ENCODE measurements around the gene SMIM23. TPM values are rescaled to one million over a fixed set of nuclear protein-coding genes. Genes with fewer than 3 reads are reported as not detected.

Gene SMIM23
- total RNA-seq, 1 experiment from 2014 or later, result not detected

DNA sequence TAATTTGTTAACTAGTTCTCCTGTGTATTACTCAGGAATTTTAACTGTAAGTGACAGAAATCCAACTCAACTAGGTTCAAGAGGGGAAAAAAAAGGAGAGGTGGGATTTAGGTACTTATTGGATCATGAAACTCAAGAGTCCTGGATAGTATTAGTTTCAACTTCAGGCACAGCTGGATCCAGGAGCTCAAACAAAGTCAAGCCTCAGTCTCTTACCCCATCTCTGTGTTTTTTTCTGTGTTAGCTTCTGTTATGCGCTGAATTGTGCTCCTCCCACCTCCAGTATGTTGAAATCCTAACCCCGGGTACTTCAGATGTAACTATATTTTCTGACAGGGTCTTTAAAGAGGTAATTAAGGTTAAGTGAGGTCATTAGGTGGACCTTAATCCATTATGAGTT lies 53.5 kb downstream of the SMIM23 start:
- H3F3A ChIP-seq (ENCODE audit: insufficient read depth, low read depth), result no peaks in the 10 kb centered on the region
- no peak overlapping the region for H3K4me2 ChIP-seq
- H3K4me3 ChIP-seq, result no peak overlapping the region
- no peak overlapping the region for H2AFZ ChIP-seq
- ChIA-PET POLR2A (ENCODE audit: unreplicated experiment) (no interaction called here), CTCF (no interaction called here)
- no peaks in the 10 kb centered on the region for H3K36me3 ChIP-seq (ENCODE audit: low read depth)
- H3K79me2 ChIP-seq (ENCODE audit: low read depth), result no peaks in the 10 kb centered on the region
- no peak for DNase-seq
- H3K27me3 ChIP-seq (ENCODE audit: insufficient read depth, low read depth), result no peaks in the 10 kb centered on the region
- BruUV-seq (replicated peaks), result no TSS peak
- intact Hi-C loops (cut with micrococcal nuclease; ENCODE audit: unreplicated experiment), result no loop called here
- no peak for TF ChIP-seq EZH2 (IDR thresholded peaks at IDR 0.05; ENCODE audit: low read depth)
- TF ChIP-seq, protein P1, sequence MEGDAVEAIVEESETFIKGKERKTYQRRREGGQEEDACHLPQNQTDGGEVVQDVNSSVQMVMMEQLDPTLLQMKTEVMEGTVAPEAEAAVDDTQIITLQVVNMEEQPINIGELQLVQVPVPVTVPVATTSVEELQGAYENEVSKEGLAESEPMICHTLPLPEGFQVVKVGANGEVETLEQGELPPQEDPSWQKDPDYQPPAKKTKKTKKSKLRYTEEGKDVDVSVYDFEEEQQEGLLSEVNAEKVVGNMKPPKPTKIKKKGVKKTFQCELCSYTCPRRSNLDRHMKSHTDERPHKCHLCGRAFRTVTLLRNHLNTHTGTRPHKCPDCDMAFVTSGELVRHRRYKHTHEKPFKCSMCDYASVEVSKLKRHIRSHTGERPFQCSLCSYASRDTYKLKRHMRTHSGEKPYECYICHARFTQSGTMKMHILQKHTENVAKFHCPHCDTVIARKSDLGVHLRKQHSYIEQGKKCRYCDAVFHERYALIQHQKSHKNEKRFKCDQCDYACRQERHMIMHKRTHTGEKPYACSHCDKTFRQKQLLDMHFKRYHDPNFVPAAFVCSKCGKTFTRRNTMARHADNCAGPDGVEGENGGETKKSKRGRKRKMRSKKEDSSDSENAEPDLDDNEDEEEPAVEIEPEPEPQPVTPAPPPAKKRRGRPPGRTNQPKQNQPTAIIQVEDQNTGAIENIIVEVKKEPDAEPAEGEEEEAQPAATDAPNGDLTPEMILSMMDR (conservative IDR thresholded peaks at IDR 0.05), result no peak
- H3K9me3 ChIP-seq (ENCODE audit: insufficient read depth, low read depth), result no peaks in the 10 kb centered on the region
- no peak overlapping the region for H3K27ac ChIP-seq
- H4K20me1 ChIP-seq (ENCODE audit: insufficient read depth), result no peaks in the 10 kb centered on the region
- H3K9me2 ChIP-seq (ENCODE audit: insufficient read depth), result no peaks in the 10 kb centered on the region
- no peaks in the 10 kb centered on the region for H3K4me1 ChIP-seq (replicated peaks; ENCODE audit: insufficient read depth)

DNA sequence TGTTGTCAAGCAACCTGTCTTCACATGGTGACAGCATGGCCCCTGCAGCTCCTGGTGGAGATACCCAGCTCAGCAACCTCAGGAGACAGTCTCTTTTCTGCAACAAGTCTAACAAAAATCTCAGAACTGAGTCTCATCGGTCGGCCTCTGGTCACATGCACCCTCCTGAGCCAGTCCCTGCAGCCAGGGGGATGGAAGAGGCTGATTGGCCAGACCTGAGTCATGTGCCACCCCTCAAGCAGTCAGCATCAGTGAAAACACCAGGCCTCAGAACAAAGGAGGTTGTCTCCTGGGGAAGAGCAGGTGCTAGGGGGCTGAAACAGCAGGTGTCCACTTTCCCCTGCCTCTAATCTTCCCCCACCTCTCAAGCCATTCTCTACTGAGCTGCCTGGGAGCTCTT lies 54.4 kb downstream of the SMIM23 start:
- no peak overlapping the region for H2AFZ ChIP-seq
- H3K9me3 ChIP-seq (ENCODE audit: insufficient read depth, low read depth), result no peaks in the 10 kb centered on the region
- no peak overlapping the region for H3K4me2 ChIP-seq
- no TSS peak for BruUV-seq (replicated peaks)
- no peak for DNase-seq
- no peak overlapping the region for H3K27ac ChIP-seq
- no peaks in the 10 kb centered on the region for H3K4me1 ChIP-seq (replicated peaks; ENCODE audit: insufficient read depth)
- ChIA-PET CTCF (interaction anchor here (0.7 kb wide), 1 partner anchor 127 kb away, joined by 4 read pairs; no protein-coding TSS in a partner anchor), POLR2A (ENCODE audit: unreplicated experiment) (no interaction called here)
- H3K9me2 ChIP-seq (ENCODE audit: insufficient read depth), result no peaks in the 10 kb centered on the region
- no peaks in the 10 kb centered on the region for H3K79me2 ChIP-seq (ENCODE audit: low read depth)
- no peaks in the 10 kb centered on the region for H3K27me3 ChIP-seq (ENCODE audit: insufficient read depth, low read depth)
- no peaks in the 10 kb centered on the region for H3F3A ChIP-seq (ENCODE audit: insufficient read depth, low read depth)
- no peaks in the 10 kb centered on the region for H4K20me1 ChIP-seq (ENCODE audit: insufficient read depth)
- H3K36me3 ChIP-seq (ENCODE audit: low read depth), result no peaks in the 10 kb centered on the region
- TF ChIP-seq, protein P1 (conservative IDR thresholded peaks at IDR 0.05), result no peak
- TF ChIP-seq EZH2 (IDR thresholded peaks at IDR 0.05; ENCODE audit: low read depth), result no peak
- intact Hi-C loops (cut with micrococcal nuclease; ENCODE audit: unreplicated experiment), result no loop called here
- no peak overlapping the region for H3K4me3 ChIP-seq

Other genes starting within 250 kb of the SMIM23 start
- 54.8 and 58.7 TPM in 2 replicates for gene FBXW11, start 220.8 kb downstream of the SMIM23 start, total RNA-seq (2021)